Measurements from ENCODE around the gene GRM5.
"Not testable (repeated sequence)": the region's sequence is repeated elsewhere in the genome, so short reads cannot be mapped to it uniquely, and the experiment has no call there.

The GRM5 gene

DNA sequence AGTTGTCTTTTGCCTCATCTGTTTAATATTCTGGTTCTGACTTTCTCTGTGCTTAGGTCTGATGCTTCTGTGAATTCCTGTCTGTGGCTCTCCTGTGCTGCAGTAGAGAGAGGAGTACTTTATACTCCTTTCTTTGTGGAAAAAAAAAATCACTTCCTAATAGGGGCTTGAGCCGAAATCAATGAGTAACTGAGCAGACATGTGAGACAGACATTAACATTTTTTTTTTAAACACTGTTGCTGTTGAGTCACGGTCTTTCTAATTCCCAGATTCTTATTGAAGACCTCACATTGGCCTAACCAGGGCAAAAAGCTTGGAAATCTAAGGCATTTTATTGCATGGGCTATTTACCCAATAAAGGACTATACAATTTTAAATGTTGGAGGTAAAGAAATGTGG, 86.1 kb downstream of the GRM5 start:
- DNase-seq (ENCODE audit: low spot score), result no peak
- Histone ChIP-seq H2BK12ac (ENCODE audit: low read length) (no peak overlapping the region), H3K23ac (ENCODE audit: low read depth, low read length, poor library complexity) (no peak overlapping the region), H4K91ac (ENCODE audit: low read depth, low read length, poor library complexity) (no peak overlapping the region), H3K9ac (ENCODE audit: low read depth, low read length, poor library complexity) (no peak overlapping the region), H2BK120ac (ENCODE audit: low read depth, low read length) (no peak overlapping the region), H3K27ac (replicated peaks; ENCODE audit: low read length) (no peak overlapping the region), H3K4me1 (ENCODE audit: control insufficient read depth in 2 of 2, insufficient read depth in 1 of 2, low read depth in 1 of 2, low read length in 2 of 2) (no peaks in the 10 kb centered on the region), H3K9me3 (replicated peaks in 1 of 2; ENCODE audit: control insufficient read depth in 2 of 2, insufficient read depth in 1 of 2, low read depth in 1 of 2, low read length in 2 of 2) (no peaks in the 10 kb centered on the region), H2AK5ac (ENCODE audit: low read depth, low read length) (no peak overlapping the region), H3K4ac (ENCODE audit: low read length) (no peak overlapping the region), H2AFZ (ENCODE audit: low read length) (no peak overlapping the region), H3K4me3 (ENCODE audit: low read length in 2 of 2) (no peak overlapping the region), H2BK15ac (ENCODE audit: low read length) (no peak overlapping the region), H3K27me3 (ENCODE audit: control insufficient read depth in 3 of 3, insufficient read depth in 3 of 3, low read depth in 1 of 3, low read length in 3 of 3) (no peaks in the 10 kb centered on the region), H3K36me3 (replicated peaks in 1 of 2; ENCODE audit: control insufficient read depth in 2 of 2, insufficient read depth in 2 of 2, low read length in 2 of 2) (no peaks in the 10 kb centered on the region), H3K18ac (ENCODE audit: low read length) (no peak overlapping the region), H4K8ac (ENCODE audit: low read depth, low read length) (no peak overlapping the region), H3K4me2 (ENCODE audit: insufficient read depth, low read length, poor library complexity, severe bottlenecking) (no peak overlapping the region), H2BK5ac (ENCODE audit: low read length) (no peak overlapping the region), H3K14ac (ENCODE audit: low read length) (no peak overlapping the region), H3K79me1 (ENCODE audit: low read depth, low read length) (no peaks in the 10 kb centered on the region)
- no CpG with 5 or more reads among the region's 2 CpGs for WGBS, 2 donors (ENCODE audit: extremely low coverage in 2 of 2, insufficient read length in 2 of 2, insufficient replicate concordance in 1 of 2)

DNA sequence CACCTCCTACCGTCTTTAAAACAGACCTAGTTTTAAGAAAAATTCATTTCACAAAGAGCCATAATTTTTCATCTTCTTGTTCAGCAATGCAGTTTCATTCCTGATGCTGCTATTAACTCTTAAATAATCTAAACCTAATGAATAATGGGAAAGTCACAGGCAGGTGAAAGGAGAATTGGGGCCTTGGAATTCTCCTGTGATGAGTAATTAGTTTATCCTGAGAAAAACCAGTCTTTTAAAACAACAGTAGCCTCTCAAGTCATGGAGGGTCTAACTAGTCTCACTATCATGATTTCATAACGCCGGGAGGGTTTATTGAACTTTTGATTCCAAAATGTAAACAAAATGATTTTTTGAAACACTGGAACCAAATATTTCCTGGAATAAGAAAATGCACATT, 86.8 kb downstream of the GRM5 start:
- H3K27ac ChIP-seq (replicated peaks; ENCODE audit: low read length); H2BK120ac ChIP-seq (ENCODE audit: low read depth, low read length); H3K9me3 ChIP-seq (replicated peaks in 1 of 2; ENCODE audit: control insufficient read depth in 2 of 2, insufficient read depth in 1 of 2, low read depth in 1 of 2, low read length in 2 of 2); H2AK5ac ChIP-seq (ENCODE audit: low read depth, low read length); H3K9ac ChIP-seq (ENCODE audit: low read depth, low read length, poor library complexity); H3K18ac ChIP-seq (ENCODE audit: low read length); H2BK12ac ChIP-seq (ENCODE audit: low read length); H2BK5ac ChIP-seq (ENCODE audit: low read length); H2BK15ac ChIP-seq (ENCODE audit: low read length); H3K4ac ChIP-seq (ENCODE audit: low read length); H3K4me1 ChIP-seq (ENCODE audit: control insufficient read depth in 2 of 2, insufficient read depth in 1 of 2, low read depth in 1 of 2, low read length in 2 of 2); H4K91ac ChIP-seq (ENCODE audit: low read depth, low read length, poor library complexity); H3K4me2 ChIP-seq (ENCODE audit: insufficient read depth, low read length, poor library complexity, severe bottlenecking); H3K36me3 ChIP-seq (replicated peaks in 1 of 2; ENCODE audit: control insufficient read depth in 2 of 2, insufficient read depth in 2 of 2, low read length in 2 of 2); H3K14ac ChIP-seq (ENCODE audit: low read length); H4K8ac ChIP-seq (ENCODE audit: low read depth, low read length); H3K23ac ChIP-seq (ENCODE audit: low read depth, low read length, poor library complexity); H2AFZ ChIP-seq (ENCODE audit: low read length); H3K27me3 ChIP-seq (ENCODE audit: control insufficient read depth in 3 of 3, insufficient read depth in 3 of 3, low read depth in 1 of 3, low read length in 3 of 3); DNase-seq (ENCODE audit: low spot score); H3K79me1 ChIP-seq (ENCODE audit: low read depth, low read length); H3K4me3 ChIP-seq (ENCODE audit: low read length in 2 of 2): not testable (repeated sequence)
- WGBS, 2 donors (ENCODE audit: extremely low coverage in 2 of 2, insufficient read length in 2 of 2, insufficient replicate concordance in 1 of 2), result no CpG with 5 or more reads among the region's 3 CpGs

DNA sequence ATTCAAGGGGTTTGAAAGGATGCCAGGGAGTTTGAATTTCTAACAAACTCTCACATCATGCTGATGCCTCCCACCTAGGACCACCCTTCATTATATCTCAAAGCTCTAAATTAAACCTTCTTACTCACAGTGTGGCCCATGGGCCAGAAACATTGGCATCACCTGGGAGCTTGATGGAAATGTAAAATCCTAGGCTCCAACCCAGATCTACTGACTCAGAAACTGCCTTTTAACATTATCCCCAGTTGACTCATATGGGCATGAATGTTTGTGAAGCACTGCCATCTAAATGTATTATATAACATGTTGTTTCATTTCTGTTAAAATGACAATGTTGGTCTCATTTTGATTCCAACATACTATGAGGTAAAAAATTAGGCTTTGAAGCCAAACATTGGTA, 90.3 kb downstream of the GRM5 start:
- H3K23ac ChIP-seq (ENCODE audit: low read depth, low read length, poor library complexity); H3K9ac ChIP-seq (ENCODE audit: low read depth, low read length, poor library complexity); H3K4me3 ChIP-seq (ENCODE audit: low read length in 2 of 2): not testable (repeated sequence)

DNA sequence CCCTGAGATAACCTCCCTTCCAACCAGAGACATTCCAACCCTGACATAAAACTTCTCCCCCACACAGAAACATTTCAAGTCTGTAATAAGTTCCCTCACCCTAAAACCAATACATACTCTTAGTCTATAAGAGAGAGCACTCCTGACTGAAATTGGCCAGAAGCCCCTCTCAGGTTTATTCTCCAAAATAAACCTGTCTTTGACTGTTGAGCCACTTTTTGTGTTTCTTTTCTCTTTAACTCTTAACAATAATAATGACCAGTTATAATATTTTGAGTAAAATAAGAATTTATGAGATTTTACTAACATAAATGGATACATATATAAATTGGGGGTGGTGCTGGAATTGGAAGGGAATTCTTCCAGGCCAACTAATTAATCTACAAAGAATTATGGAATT, 93.6 kb downstream of the GRM5 start:
- no peak overlapping the region for H3K9ac ChIP-seq (ENCODE audit: low read depth, low read length, poor library complexity)
- no peak overlapping the region for H3K14ac ChIP-seq (ENCODE audit: low read length)
- no peak overlapping the region for H2AK5ac ChIP-seq (ENCODE audit: low read depth, low read length)
- H2AFZ ChIP-seq (ENCODE audit: low read length), result no peak overlapping the region
- no peak for DNase-seq (ENCODE audit: low spot score)
- no peaks in the 10 kb centered on the region for H3K36me3 ChIP-seq (replicated peaks in 1 of 2; ENCODE audit: control insufficient read depth in 2 of 2, insufficient read depth in 2 of 2, low read length in 2 of 2)
- H3K4ac ChIP-seq (ENCODE audit: low read length), result no peak overlapping the region
- H3K4me1 ChIP-seq (ENCODE audit: control insufficient read depth in 2 of 2, insufficient read depth in 1 of 2, low read depth in 1 of 2, low read length in 2 of 2), result no peaks in the 10 kb centered on the region
- no peak overlapping the region for H4K8ac ChIP-seq (ENCODE audit: low read depth, low read length)
- H2BK12ac ChIP-seq (ENCODE audit: low read length), result no peak overlapping the region
- H3K79me1 ChIP-seq (ENCODE audit: low read depth, low read length), result no peaks in the 10 kb centered on the region
- H2BK120ac ChIP-seq (ENCODE audit: low read depth, low read length), result no peak overlapping the region
- no peak overlapping the region for H3K23ac ChIP-seq (ENCODE audit: low read depth, low read length, poor library complexity)
- H2BK5ac ChIP-seq (ENCODE audit: low read length), result no peak overlapping the region
- no peak overlapping the region for H3K18ac ChIP-seq (ENCODE audit: low read length)
- H3K4me3 ChIP-seq (ENCODE audit: low read length in 2 of 2), result no peak overlapping the region
- H3K27me3 ChIP-seq (ENCODE audit: control insufficient read depth in 3 of 3, insufficient read depth in 3 of 3, low read depth in 1 of 3, low read length in 3 of 3), result no peaks in the 10 kb centered on the region
- H4K91ac ChIP-seq (ENCODE audit: low read depth, low read length, poor library complexity), result no peak overlapping the region
- H3K4me2 ChIP-seq (ENCODE audit: insufficient read depth, low read length, poor library complexity, severe bottlenecking), result no peak overlapping the region
- no peaks in the 10 kb centered on the region for H3K9me3 ChIP-seq (replicated peaks in 1 of 2; ENCODE audit: control insufficient read depth in 2 of 2, insufficient read depth in 1 of 2, low read depth in 1 of 2, low read length in 2 of 2)
- no peak overlapping the region for H3K27ac ChIP-seq (replicated peaks; ENCODE audit: low read length)
- H2BK15ac ChIP-seq (ENCODE audit: low read length), result no peak overlapping the region

More for the DNA sequence above, 90.3 kb downstream of the GRM5 start:
- not testable (repeated sequence) for H3K27me3 ChIP-seq (ENCODE audit: control insufficient read depth in 3 of 3, insufficient read depth in 3 of 3, low read depth in 1 of 3, low read length in 3 of 3); DNase-seq (ENCODE audit: low spot score); H2AFZ ChIP-seq (ENCODE audit: low read length); H2AK5ac ChIP-seq (ENCODE audit: low read depth, low read length); H3K79me1 ChIP-seq (ENCODE audit: low read depth, low read length); H2BK15ac ChIP-seq (ENCODE audit: low read length); H3K14ac ChIP-seq (ENCODE audit: low read length); H4K8ac ChIP-seq (ENCODE audit: low read depth, low read length); H3K4me2 ChIP-seq (ENCODE audit: insufficient read depth, low read length, poor library complexity, severe bottlenecking); H2BK12ac ChIP-seq (ENCODE audit: low read length); H2BK5ac ChIP-seq (ENCODE audit: low read length); H2BK120ac ChIP-seq (ENCODE audit: low read depth, low read length); H3K36me3 ChIP-seq (replicated peaks in 1 of 2; ENCODE audit: control insufficient read depth in 2 of 2, insufficient read depth in 2 of 2, low read length in 2 of 2); H3K4me1 ChIP-seq (ENCODE audit: control insufficient read depth in 2 of 2, insufficient read depth in 1 of 2, low read depth in 1 of 2, low read length in 2 of 2); H4K91ac ChIP-seq (ENCODE audit: low read depth, low read length, poor library complexity); H3K27ac ChIP-seq (replicated peaks; ENCODE audit: low read length); H3K9me3 ChIP-seq (replicated peaks in 1 of 2; ENCODE audit: control insufficient read depth in 2 of 2, insufficient read depth in 1 of 2, low read depth in 1 of 2, low read length in 2 of 2); H3K18ac ChIP-seq (ENCODE audit: low read length); H3K4ac ChIP-seq (ENCODE audit: low read length)

Data from neuronal stem cell (in vitro differentiated cells).